ENCODE data around the gene RSBN1.
A peak's percentile ranks its signal among the peaks of the same experiment; 100 is the strongest.

Gene RSBN1

GRCh38 chr1:113811888-113812660 is at the start of gene RSBN1:
RSBN1 (minus strand) TSS chr1:113812476; CDS start chr1:113812412, 64 bp downstream.
- Histone ChIP-seq H3K27me3 (replicated peaks) (no peaks in the 10 kb centered on the region), H3K36me3 (replicated peaks) (no peaks in the 10 kb centered on the region), H3K27ac (peak within 1 kb of the TSS; percentile 66), H3K4me3 (ENCODE audit: low read depth, low read length) (peak within 1 kb of the TSS; percentile 94)
- TF ChIP-seq CTCF (IDR thresholded peaks at IDR 0.05; ENCODE audit: low read depth, low read length, missing control alignments), result no peak
- in situ Hi-C loops (cut with HindIII; ENCODE audit: low pct_ligation_motif_present, low sequenced_read_pairs), result no loop called here
- DNase-seq, result peak; percentile 100

- in situ Hi-C loops (cut with HindIII; ENCODE audit: low pct_ligation_motif_present, low sequenced_read_pairs), result no loop called here
- Histone ChIP-seq H3K4me3 (ENCODE audit: low read depth, low read length) (no peak overlapping the region), H3K27me3 (replicated peaks) (no peaks in the 10 kb centered on the region), H3K27ac (peak overlapping the region; percentile 95), H3K36me3 (replicated peaks) (no peaks in the 10 kb centered on the region)
- TF ChIP-seq CTCF (IDR thresholded peaks at IDR 0.05; ENCODE audit: low read depth, low read length, missing control alignments), result no peak
- no peak for DNase-seq
These were observed 49.4 kb upstream of the RSBN1 start for GRCh38 chr1:113861641-113862040.

GRCh38 chr1:113860891-113861290 is 48.6 kb upstream of the RSBN1 start:
- no peak for TF ChIP-seq CTCF (IDR thresholded peaks at IDR 0.05; ENCODE audit: low read depth, low read length, missing control alignments)
- in situ Hi-C loops (cut with HindIII; ENCODE audit: low pct_ligation_motif_present, low sequenced_read_pairs), result no loop called here
- Histone ChIP-seq H3K36me3 (replicated peaks) (no peaks in the 10 kb centered on the region), H3K27ac (peak overlapping the region; percentile 95), H3K4me3 (ENCODE audit: low read depth, low read length) (no peak overlapping the region), H3K27me3 (replicated peaks) (no peaks in the 10 kb centered on the region)
- peak; percentile 68 for DNase-seq

GRCh38 chr1:113859478-113860175 is 47.4 kb upstream of the RSBN1 start:
- Histone ChIP-seq H3K36me3 (replicated peaks) (no peaks in the 10 kb centered on the region), H3K27me3 (replicated peaks) (no peaks in the 10 kb centered on the region), H3K27ac (no peak overlapping the region), H3K4me3 (ENCODE audit: low read depth, low read length) (no peak overlapping the region)
- in situ Hi-C loops (cut with HindIII; ENCODE audit: low pct_ligation_motif_present, low sequenced_read_pairs), result no loop called here
- no peak for DNase-seq
- TF ChIP-seq CTCF (IDR thresholded peaks at IDR 0.05; ENCODE audit: low read depth, low read length, missing control alignments), result no peak

GRCh38 chr1:113858982-113859381 is 46.7 kb upstream of the RSBN1 start:
- Histone ChIP-seq H3K4me3 (ENCODE audit: low read depth, low read length) (no peak overlapping the region), H3K27me3 (replicated peaks) (no peaks in the 10 kb centered on the region), H3K36me3 (replicated peaks) (no peaks in the 10 kb centered on the region), H3K27ac (no peak overlapping the region)
- DNase-seq, result no peak
- no peak for TF ChIP-seq CTCF (IDR thresholded peaks at IDR 0.05; ENCODE audit: low read depth, low read length, missing control alignments)
- in situ Hi-C loops (cut with HindIII; ENCODE audit: low pct_ligation_motif_present, low sequenced_read_pairs), result no loop called here
